ENCODE measurements around the gene C5orf46.

C5orf46 gene

GRCh38 chr5:147857302-147858129 lies 48.8 kb downstream of the C5orf46 start:
- DNase-seq: peak in 1 of 2 experiments; percentile 40

GRCh38 chr5:147856801-147857200 lies 49.5 kb downstream of the C5orf46 start:
- no peak for DNase-seq

- no peak for DNase-seq
Measured at GRCh38 chr5:147855774-147856069, 50.6 kb downstream of the C5orf46 start.

- DNase-seq: no peak
Measured at GRCh38 chr5:147854894-147855773, 51.2 kb downstream of the C5orf46 start.

GRCh38 chr5:147854331-147854730 lies 52.0 kb downstream of the C5orf46 start:
- no peak for DNase-seq

- DNase-seq: no peak
Measured at GRCh38 chr5:147853372-147853987, 52.9 kb downstream of the C5orf46 start.

GRCh38 chr5:147852365-147852764 lies 54.0 kb downstream of the C5orf46 start:
- no peak for DNase-seq

GRCh38 chr5:147851578-147851977 lies 54.8 kb downstream of the C5orf46 start:
- no peak for DNase-seq

- no peak for DNase-seq
Measured at GRCh38 chr5:147849226-147849625, 57.1 kb downstream of the C5orf46 start.

GRCh38 chr5:147845618-147846017 lies 60.7 kb downstream of the C5orf46 start:
- no peak for DNase-seq

GRCh38 chr5:147844846-147845245 lies 61.5 kb downstream of the C5orf46 start:
- DNase-seq: no peak

GRCh38 chr5:147842869-147843268 lies 63.5 kb downstream of the C5orf46 start:
- no peak for DNase-seq

Measured in SW 1271 (cell line).